Epithelial cell of umbilical artery (primary cell): ENCODE data around the gene ACSM3. TPM values are rescaled to one million over a fixed set of nuclear protein-coding genes. Genes with fewer than 3 reads are reported as not detected.

Experiments used
- total RNA-seq: library from RNA; depleted of rRNA; stranded (reverse); fragments of >200 nt; gene quantifications from 2 replicates; pipeline ENCODE4 v1.2.3, GENCODE V29; 2014

ACSM3 gene
- 0.61 and 5.2 TPM in 2 replicates for total RNA-seq

GRCh38 chr16:20763461-20764232 is at the start of gene ACSM3:
TSS of gene ACSM3 (plus strand) at chr16:20764014. CDS start at chr16:20770035, 6,021 bp downstream.

DNA sequence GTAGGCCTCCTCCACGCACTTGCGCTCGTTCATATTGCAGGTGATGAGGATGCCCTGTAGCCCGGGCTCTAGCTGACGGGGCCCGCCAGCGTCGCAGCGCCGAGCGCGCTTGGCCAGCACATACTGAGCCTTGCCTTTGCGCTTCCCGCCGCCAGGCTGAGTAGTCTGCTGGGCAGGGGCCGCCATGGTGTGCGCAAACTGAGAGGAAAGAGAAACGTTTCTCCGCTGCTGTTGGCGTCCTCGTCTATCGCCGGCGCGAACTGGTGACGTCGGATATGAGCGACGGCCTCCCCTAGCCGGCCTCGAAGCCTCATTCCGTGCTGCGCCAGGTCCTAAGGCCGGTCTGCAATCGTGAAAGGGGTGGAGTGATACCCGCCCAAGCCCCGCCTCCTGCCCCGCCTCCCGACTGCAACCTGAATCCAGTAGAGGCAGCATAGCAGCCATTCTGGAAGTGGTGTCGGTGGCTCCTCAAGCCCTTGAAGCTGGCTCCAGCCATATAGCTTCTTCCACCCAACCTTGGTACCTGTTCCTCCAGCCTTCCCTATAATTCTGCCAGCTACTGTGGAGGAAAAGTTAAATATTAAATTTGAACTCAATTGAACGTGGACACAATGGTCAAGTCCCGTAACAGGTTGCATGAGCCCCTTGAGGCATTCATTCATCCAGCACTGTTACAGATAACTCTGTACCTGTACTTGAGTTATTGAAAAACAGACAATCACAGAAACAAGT is 22.1 kb upstream of the ACSM3 start, which contains the start of gene THUMPD1:
THUMPD1 (minus strand) TSS at position 265 of the 732 bp plus-strand sequence; CDS start at position 186, 79 bp downstream.

GRCh38 chr16:20806168-20807050 is 42.6 kb downstream of the ACSM3 start, which contains the start of the genes ERI2 and REXO5:
TSS of gene ERI2 (minus strand) at chr16:20806472. CDS start at chr16:20806430, 42 bp downstream.
TSS of gene REXO5 (plus strand) at chr16:20806527. CDS start at chr16:20806954, 427 bp downstream.

Other genes starting within 250 kb of the ACSM3 start
- not detected in 2 replicates for gene ACSM2B, start 187.6 kb upstream of the ACSM3 start, total RNA-seq
- gene ACSM1, start 66.3 kb upstream of the ACSM3 start, total RNA-seq, result not detected in 2 replicates
- gene THUMPD1, start 22.2 kb upstream of the ACSM3 start, total RNA-seq, result 85.1 and 118 TPM in 2 replicates
- 14.1 and 16.9 TPM in 2 replicates for gene ERI2, start 42.5 kb downstream of the ACSM3 start, total RNA-seq
- 2.9 and 9.1 TPM in 2 replicates for gene REXO5, start 42.5 kb downstream of the ACSM3 start, total RNA-seq
- 41.6 and 74.0 TPM in 2 replicates for gene DCUN1D3, start 136.3 kb downstream of the ACSM3 start, total RNA-seq
- 58.1 and 154 TPM in 2 replicates for gene LYRM1, start 136.8 kb downstream of the ACSM3 start, total RNA-seq